22Rv1 (cell line): ENCODE results near the gene ETV3L.

ENCODE experiments used
- CTCF ChIP-seq: fragments of 450-650 bp; IDR thresholded peaks from 2 replicates; pipeline ENCODE4 v1.5.1; 2017; ENCODE audit warnings: mild to moderate bottlenecking
- ZFX ChIP-seq: fragments of 450-650 bp; IDR thresholded peaks from 2 replicates; pipeline ENCODE4 v1.6.1; 2017; ENCODE audit warnings: antibody characterized with exemption, borderline replicate concordance

- TF ChIP-seq CTCF: no peak
- no peak for TF ChIP-seq ZFX
These were observed 1.5 kb upstream of the ETV3L start for GRCh38 chr1:157101149-157101548.
